Keratinocyte (primary cell): ENCODE measurements around the gene RHOBTB3. TPM values are rescaled to one million over a fixed set of nuclear protein-coding genes. Genes with fewer than 3 reads are reported as not detected.

Experiments
- DNase-seq: peaks from one replicate; pipeline ENCODE4 v3.0.0-alpha.2; 2011; ENCODE audit warnings: low read depth, missing footprints, low spot score
- FAIRE-seq: peaks from 2 replicates; lab custom pipeline; 2011; peaks lifted over from hg19 to GRCh38; lab: Jason Lieb, UNC
- H2AFZ ChIP-seq: 2 replicates; pipeline ENCODE4 v1.6.0; 2012; ENCODE audit warnings: low read length, control low read depth, inconsistent platforms; ENCODE audit not compliant: control insufficient read depth
- H3K27ac ChIP-seq: 2 replicates; pipeline ENCODE4 v1.5.1; 2011; ENCODE audit warnings: low read length; ENCODE audit not compliant: control insufficient read depth, insufficient read depth
- H3K27me3 ChIP-seq: 3 replicates; pipeline ENCODE4 v1.6.0; 2011; ENCODE audit warnings: low read length; ENCODE audit not compliant: control insufficient read depth, insufficient read depth; ENCODE audit errors: extremely low read depth
- H3K36me3 ChIP-seq, 2 experiments: 2 replicates in 1 of 2; 3 replicates in 1 of 2; pipeline ENCODE4 v1.5.1; 2011; ENCODE audit warnings: low read length in 2 of 2, mild to moderate bottlenecking in 1 of 2; ENCODE audit not compliant: control insufficient read depth in 2 of 2, insufficient read depth in 2 of 2; ENCODE audit errors: extremely low read depth in 1 of 2
- H3K4me1 ChIP-seq: 3 replicates; pipeline ENCODE4 v1.5.1; 2011; ENCODE audit warnings: low read length; ENCODE audit not compliant: control insufficient read depth, insufficient read depth; ENCODE audit errors: extremely low read depth
- H3K4me2 ChIP-seq: 3 replicates; pipeline ENCODE4 v1.6.0; 2011; ENCODE audit warnings: low read depth, low read length; ENCODE audit not compliant: control insufficient read depth, insufficient read depth; ENCODE audit errors: extremely low read depth
- H3K4me3 ChIP-seq, 3 experiments: fragments of 200-600 bp in 1 of 3; sonication (generic) in 1 of 3; 2 replicates in 2 of 3; 3 replicates in 1 of 3; pipeline ENCODE4 v1.5.1; 2011 to 2016; ENCODE audit warnings: low read length in 3 of 3, mild to moderate bottlenecking in 3 of 3, control low read depth in 2 of 3, inconsistent platforms in 1 of 3, low read depth in 1 of 3, mixed read lengths in 1 of 3, mixed run types in 1 of 3, moderate library complexity in 1 of 3; ENCODE audit not compliant: control insufficient read depth in 2 of 3, insufficient read depth in 2 of 3; ENCODE audit errors: extremely low read depth in 1 of 3
- H3K79me2 ChIP-seq: 2 replicates; pipeline ENCODE4 v1.6.0; 2012; ENCODE audit warnings: low read length; ENCODE audit not compliant: control insufficient read depth, insufficient read depth
- H3K9ac ChIP-seq: 3 replicates; pipeline ENCODE4 v1.6.0; 2011; ENCODE audit warnings: low read length; ENCODE audit not compliant: control insufficient read depth, insufficient read depth; ENCODE audit errors: extremely low read depth
- H3K9me1 ChIP-seq: 3 replicates; pipeline ENCODE4 v1.6.0; 2011; ENCODE audit warnings: low read length; ENCODE audit not compliant: control insufficient read depth, insufficient read depth; ENCODE audit errors: extremely low read depth
- H3K9me3 ChIP-seq: 2 replicates; pipeline ENCODE4 v1.5.1; 2012; ENCODE audit warnings: low read depth, low read length; ENCODE audit not compliant: control insufficient read depth
- H4K20me1 ChIP-seq: 3 replicates; pipeline ENCODE4 v1.6.0; 2011; ENCODE audit warnings: low read length; ENCODE audit not compliant: control insufficient read depth, insufficient read depth; ENCODE audit errors: extremely low read depth
- CTCF ChIP-seq, 3 experiments: IDR thresholded peaks in 1 of 3; conservative IDR thresholded peaks in 1 of 3; optimal IDR thresholded peaks in 1 of 3; 2 replicates in 2 of 3; 3 replicates in 1 of 3; pipeline versions ENCODE3 to v1.5.1; 2011; ENCODE audit warnings: low read length in 3 of 3, mild to moderate bottlenecking in 3 of 3, moderate library complexity in 2 of 3, control low read depth in 1 of 3, inconsistent platforms in 1 of 3; ENCODE audit not compliant: insufficient read depth in 2 of 3; ENCODE audit errors: extremely low read depth in 1 of 3
- EZH2 ChIP-seq: IDR thresholded peaks from one replicate; pipeline ENCODE4 v1.6.1; 2012; ENCODE audit warnings: inconsistent platforms, mild to moderate bottlenecking, low read length, moderate library complexity
- dilution Hi-C: fragments of 300-500 bp; cut with MboI; formaldehyde crosslinking; loops from one replicate; pipeline ENCODE4 v1.7.0; 2020; ENCODE audit warnings: low sequenced_read_pairs; ENCODE audit not compliant: extremely low pct_ligation_motif_present
- polyA plus RNA-seq, 5 experiments: library from polyadenylated mRNA; depleted of rRNA in 3 of 5; stranded (reverse) in 3 of 5; stranded (forward) in 1 of 5; unstranded in 1 of 5; fragments of >200 nt; gene quantifications; 1 replicate in 1 of 5; 2 replicates in 3 of 5; 3 replicates in 1 of 5; pipeline versions ENCODE4 v1.2.1 to v1.2.3, GENCODE V29; 2011 to 2012; ENCODE audit warnings: missing spikeins in 2 of 5, low read depth in 1 of 5, low replicate concordance in 1 of 5

Gene RHOBTB3
- polyA plus RNA-seq, 1 donor (not counting 4 experiments of a cell fraction or from before 2014, with no cell fraction given): 4.7 TPM

GRCh38 chr5:95717439-95717838 lies 13.7 kb upstream of the RHOBTB3 start:
- Histone ChIP-seq H3K9me1 (no peaks in the 10 kb centered on the region), H3K4me2 (no peak overlapping the region), H3K9ac (no peak overlapping the region), H3K9me3 (no peaks in the 10 kb centered on the region), H3K27me3 (no peaks in the 10 kb centered on the region), H3K4me3 (no peak overlapping the region), H3K79me2 (no peaks in the 10 kb centered on the region), H3K36me3 (no peaks in the 10 kb centered on the region), H2AFZ (no peak overlapping the region), H3K27ac (no peak overlapping the region), H4K20me1 (no peaks in the 10 kb centered on the region), H3K4me1 (peaks cover 19% of the 10 kb centered on the region)
- dilution Hi-C loops: no loop called here
- DNase-seq (no peak), FAIRE-seq (no peak)
- TF ChIP-seq EZH2 (no peak), CTCF (optimal IDR thresholded peaks at IDR 0.05 in 1 of 3, IDR thresholded peaks at IDR 0.05 in 1 of 3, conservative IDR thresholded peaks at IDR 0.05 in 1 of 3; ENCODE audit: extremely low read depth in 1 of 3, insufficient read depth in 2 of 3, low read length in 3 of 3) (no peak)

- DNase-seq (no peak), FAIRE-seq (peak; percentile 49)
- H3K27ac ChIP-seq: no peak overlapping the region
- dilution Hi-C loops: no loop called here
- no peak overlapping the region for H3K4me3 ChIP-seq
- no peak overlapping the region for H3K9ac ChIP-seq
- H2AFZ ChIP-seq: no peak overlapping the region
- no peaks in the 10 kb centered on the region for H3K9me3 ChIP-seq
- H3K27me3 ChIP-seq: no peaks in the 10 kb centered on the region
- no peaks in the 10 kb centered on the region for H3K36me3 ChIP-seq
- H3K4me2 ChIP-seq: no peak overlapping the region
- no peak for TF ChIP-seq EZH2
- no peak for TF ChIP-seq CTCF (optimal IDR thresholded peaks at IDR 0.05 in 1 of 3, IDR thresholded peaks at IDR 0.05 in 1 of 3, conservative IDR thresholded peaks at IDR 0.05 in 1 of 3; ENCODE audit: extremely low read depth in 1 of 3, insufficient read depth in 2 of 3, low read length in 3 of 3)
- H4K20me1 ChIP-seq: no peaks in the 10 kb centered on the region
- no peaks in the 10 kb centered on the region for H3K9me1 ChIP-seq
- H3K79me2 ChIP-seq: no peaks in the 10 kb centered on the region
- peaks cover 13% of the 10 kb centered on the region for H3K4me1 ChIP-seq
These were observed 12.9 kb upstream of the RHOBTB3 start for GRCh38 chr5:95718203-95718602.
